Astrocyte (in vitro differentiated cells and primary cell): ENCODE results near the gene GKN2. TPM values are rescaled to one million over a fixed set of nuclear protein-coding genes. Genes with fewer than 3 reads are reported as not detected.

Experiments used
- DNase-seq: peaks from one replicate; pipeline ENCODE4 v3.0.0-alpha.2; 2010; ENCODE audit warnings: low read depth
- FAIRE-seq: peaks from 2 replicates; lab custom pipeline; 2011; peaks lifted over from hg19 to GRCh38; lab: Jason Lieb, UNC
- H2AFZ ChIP-seq: 2 replicates; pipeline ENCODE4 v1.6.0; 2012; ENCODE audit warnings: low read depth, low read length, inconsistent platforms
- H3K27ac ChIP-seq: 2 replicates; pipeline ENCODE4 v1.5.1; 2011; ENCODE audit warnings: low read depth, low read length, inconsistent platforms
- H3K27me3 ChIP-seq: 2 replicates; pipeline ENCODE4 v1.6.0; 2011; ENCODE audit warnings: low read length, inconsistent platforms; ENCODE audit not compliant: insufficient read depth
- H3K36me3 ChIP-seq: 2 replicates; pipeline ENCODE4 v1.5.1; 2011; ENCODE audit warnings: low read length, inconsistent platforms; ENCODE audit not compliant: insufficient read depth
- H3K4me1 ChIP-seq: 2 replicates; pipeline ENCODE4 v1.5.1; 2011; ENCODE audit warnings: low read length, inconsistent platforms; ENCODE audit not compliant: insufficient read depth
- H3K4me2 ChIP-seq: 2 replicates; pipeline ENCODE4 v1.6.0; 2012; ENCODE audit warnings: low read length, inconsistent platforms
- H3K4me3 ChIP-seq: 2 replicates; pipeline ENCODE4 v1.5.1; 2011; ENCODE audit warnings: low read depth, mild to moderate bottlenecking, low read length, inconsistent platforms; ENCODE audit not compliant: insufficient read depth
- H3K79me2 ChIP-seq: 2 replicates; pipeline ENCODE4 v1.6.0; 2012; ENCODE audit warnings: mild to moderate bottlenecking, low read length, inconsistent platforms; ENCODE audit not compliant: insufficient read depth
- H3K9ac ChIP-seq: 2 replicates; pipeline ENCODE4 v1.6.0; 2012; ENCODE audit warnings: mild to moderate bottlenecking, low read length, inconsistent platforms
- H3K9me3 ChIP-seq: 2 replicates; pipeline ENCODE4 v1.5.1; 2012; ENCODE audit warnings: low read depth, mild to moderate bottlenecking, low read length, inconsistent platforms; ENCODE audit not compliant: insufficient read depth
- H4K20me1 ChIP-seq: 2 replicates; pipeline ENCODE4 v1.6.0; 2012; ENCODE audit warnings: low read length, inconsistent platforms; ENCODE audit not compliant: insufficient read depth
- H3K27ac Mint-ChIP-seq: one replicate; pipeline ENCODE4 v1.8.0; 2021; ENCODE audit warnings: mild to moderate bottlenecking, mixed read lengths; ENCODE audit not compliant: unreplicated experiment
- H3K27me3 Mint-ChIP-seq: one replicate; pipeline ENCODE4 v1.8.0; 2021; ENCODE audit warnings: low read depth, mixed read lengths; ENCODE audit not compliant: unreplicated experiment
- H3K36me3 Mint-ChIP-seq: one replicate; pipeline ENCODE4 v1.8.0; 2021; ENCODE audit warnings: low read depth, mixed read lengths; ENCODE audit not compliant: unreplicated experiment
- H3K4me1 Mint-ChIP-seq: one replicate; pipeline ENCODE4 v1.8.0; 2021; ENCODE audit warnings: low read depth, mixed read lengths; ENCODE audit not compliant: unreplicated experiment
- H3K4me3 Mint-ChIP-seq: one replicate; pipeline ENCODE4 v1.8.0; 2021; ENCODE audit warnings: mild to moderate bottlenecking, moderate library complexity, mixed read lengths; ENCODE audit not compliant: unreplicated experiment
- H3K9me3 Mint-ChIP-seq: one replicate; pipeline ENCODE4 v1.8.0; 2021; ENCODE audit warnings: mild to moderate bottlenecking, mixed read lengths; ENCODE audit not compliant: unreplicated experiment
- CTCF ChIP-seq: IDR thresholded peaks from 2 replicates; pipeline ENCODE4 v1.5.1; 2011; ENCODE audit warnings: low read depth, mild to moderate bottlenecking, inconsistent platforms, low read length, moderate library complexity; ENCODE audit not compliant: insufficient read depth
- EZH2 ChIP-seq: IDR thresholded peaks from 2 replicates; pipeline ENCODE4 v1.6.1; 2012; ENCODE audit warnings: mild to moderate bottlenecking, low read length, inconsistent platforms; ENCODE audit not compliant: insufficient read depth
- total RNA-seq: library from RNA; stranded (reverse); gene quantifications from 2 replicates; pipeline ENCODE4 v1.2.1, GENCODE V29; 2021

Gene GKN2
- total RNA-seq, 1 donor from 2014 or later = not detected

- Histone ChIP-seq H3K79me2 (no peaks in the 10 kb centered on the region), H3K4me2 (no peak overlapping the region), H4K20me1 (no peaks in the 10 kb centered on the region), H3K9ac (no peak overlapping the region), H3K27me3 (no peaks in the 10 kb centered on the region), H3K36me3 (no peaks in the 10 kb centered on the region), H3K9me3 (no peaks in the 10 kb centered on the region), H3K4me3 (no peak overlapping the region), H3K4me1 (no peaks in the 10 kb centered on the region), H3K27ac (no peak overlapping the region), H2AFZ (no peak overlapping the region)
- Mint-ChIP-seq H3K36me3 (no peaks in the 10 kb centered on the region), H3K27me3 (no peaks in the 10 kb centered on the region), H3K27ac (peak overlapping the region; percentile 62), H3K4me3 (no peak overlapping the region), H3K4me1 (peaks cover 18% of the 10 kb centered on the region), H3K9me3 (no peaks in the 10 kb centered on the region)
- FAIRE-seq = no peak
- DNase-seq = no peak
- TF ChIP-seq CTCF (no peak), EZH2 (no peak)
Observed at GRCh38 chr2:68964282-68964681, 11.6 kb upstream of the GKN2 start.

DNA sequence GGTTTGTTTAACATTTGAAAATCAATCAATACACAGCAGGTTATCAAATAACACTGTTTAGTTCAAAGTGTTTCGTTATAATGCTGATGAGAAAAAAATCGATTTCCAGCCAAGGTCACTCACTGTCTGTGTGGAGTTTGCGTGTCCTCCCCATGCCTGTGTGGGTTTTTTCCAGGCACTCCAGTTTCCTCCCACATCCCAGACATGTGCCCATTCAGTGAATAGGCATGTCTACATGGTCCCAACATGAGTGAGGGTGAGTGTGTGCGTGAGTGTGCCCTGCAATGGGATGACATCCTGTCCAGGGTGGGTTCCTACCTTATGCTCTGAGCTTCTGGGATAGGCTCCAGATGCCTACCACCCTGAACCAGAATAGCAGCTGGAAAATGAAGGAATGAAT, 8.7 kb upstream of the GKN2 start:
- FAIRE-seq = no peak
- H3K27ac Mint-ChIP-seq = no peak overlapping the region

More for the DNA sequence above, 8.7 kb upstream of the GKN2 start:
- Mint-ChIP-seq H3K4me3 (no peak overlapping the region), H3K9me3 (no peaks in the 10 kb centered on the region), H3K27me3 (no peaks in the 10 kb centered on the region), H3K36me3 (no peaks in the 10 kb centered on the region), H3K4me1 (peaks cover 7% of the 10 kb centered on the region)
- TF ChIP-seq EZH2 (no peak), CTCF (no peak)
- Histone ChIP-seq H3K4me1 (no peaks in the 10 kb centered on the region), H4K20me1 (no peaks in the 10 kb centered on the region), H3K27ac (no peak overlapping the region), H3K27me3 (no peaks in the 10 kb centered on the region), H3K36me3 (no peaks in the 10 kb centered on the region), H3K9me3 (no peaks in the 10 kb centered on the region), H3K4me2 (no peak overlapping the region), H2AFZ (no peak overlapping the region), H3K79me2 (no peaks in the 10 kb centered on the region), H3K9ac (no peak overlapping the region), H3K4me3 (no peak overlapping the region)
- no peak for DNase-seq
